Small intestine (tissue), 7 donors: Measurements from ENCODE around the gene SACM1L. TPM values are rescaled to one million over a fixed set of nuclear protein-coding genes. Genes with fewer than 3 reads are reported as not detected.
A peak's percentile ranks its signal among the peaks of the same experiment; 100 is the strongest.
"Not testable (repeated sequence)": the region's sequence is repeated elsewhere in the genome, so short reads cannot be mapped to it uniquely, and the experiment has no call there.

Source experiments
- DNase-seq, 2 donors: peaks; one replicate each; pipeline versions ENCODE4 v3.0.0 to v3.0.0-alpha.2; 2013
- FAIRE-seq: peaks from 2 replicates; lab custom pipeline; 2012; peaks lifted over from hg19 to GRCh38; lab: Jason Lieb, UNC
- H3K27ac ChIP-seq, 3 donors: one replicate each; pipeline ENCODE4 v1.5.1; 2013; ENCODE audit warnings: low read length in 2 of 3, mild to moderate bottlenecking in 2 of 3, control low read depth in 1 of 3, inconsistent platforms in 1 of 3, low read depth in 1 of 3, moderate library complexity in 1 of 3
- H3K27me3 ChIP-seq, 3 donors: one replicate each; pipeline ENCODE4 v1.6.1; 2013; ENCODE audit warnings: low read length in 3 of 3, inconsistent platforms in 1 of 3; ENCODE audit not compliant: control insufficient read depth in 3 of 3, insufficient read depth in 3 of 3
- H3K36me3 ChIP-seq, 3 donors: one replicate each; pipeline ENCODE4 v1.6.1; 2013; ENCODE audit warnings: low read length in 3 of 3, inconsistent platforms in 1 of 3, low read depth in 1 of 3, mild to moderate bottlenecking in 1 of 3, moderate library complexity in 1 of 3; ENCODE audit not compliant: control insufficient read depth in 3 of 3, insufficient read depth in 2 of 3
- H3K4me1 ChIP-seq, 3 donors: one replicate each; pipeline ENCODE4 v1.6.1; 2013; ENCODE audit warnings: low read length in 2 of 3, inconsistent platforms in 1 of 3, low read depth in 1 of 3, mild to moderate bottlenecking in 1 of 3, moderate library complexity in 1 of 3; ENCODE audit not compliant: control insufficient read depth in 3 of 3, insufficient read depth in 2 of 3
- H3K4me3 ChIP-seq, 3 donors: one replicate each; pipeline ENCODE4 v1.5.1; 2013; ENCODE audit warnings: low read length in 3 of 3, control low read depth in 1 of 3, inconsistent platforms in 1 of 3, low read depth in 1 of 3, mild to moderate bottlenecking in 1 of 3, moderate library complexity in 1 of 3
- H3K9me3 ChIP-seq, 2 donors: one replicate each; pipeline ENCODE4 v1.6.1; 2013; ENCODE audit warnings: low read depth in 1 of 2, low read length in 1 of 2; ENCODE audit not compliant: control insufficient read depth in 2 of 2, insufficient read depth in 1 of 2
- WGBS, 3 donors: extraction: QIAGEN DNeasy Blood & Tissue Kit; methylation state at CpG; one replicate each; pipeline ENCODE4 v1.1.7; 2013; 5-methylcytosine and 5-hydroxymethylcytosine counted together
- polyA plus RNA-seq, 4 donors: library from polyadenylated mRNA; stranded (reverse) in 3 of 4; unstranded in 1 of 4; fragments of 200-250 nt in 3 of 4; fragments of 120-200 nt in 1 of 4; gene quantifications; one replicate each; pipeline versions ENCODE4 v1.2.1 to v1.2.3, GENCODE V29; 2013
- donor health status: healthy with polysubstance abuse.
- donor health status: control.
- donor health status: control.
- donor health status: Bipolar disorder and iron deficiency.
- donor health status: healthy.

The SACM1L gene
- polyA plus RNA-seq, 4 donors: 18.4 to 83.3 (median 30.7) TPM

GRCh38 chr3:45756055-45756454, 66.9 kb downstream of the SACM1L start:
- WGBS, 3 donors: 68 to 85% (median 82%) methylated on average over 6 of the region's 6 CpGs
- DNase-seq: no peak
- peaks cover 0 to 3% (median 0%) of the 10 kb centered on the region in 3 donors for H3K4me1 ChIP-seq

GRCh38 chr3:45757141-45757540, 67.9 kb downstream of the SACM1L start:
- not testable (repeated sequence) for H3K27ac ChIP-seq, H3K9me3 ChIP-seq, FAIRE-seq, H3K4me1 ChIP-seq, H3K4me3 ChIP-seq, DNase-seq, H3K27me3 ChIP-seq
- 61 to 88% (median 85%) methylated on average over 7 of the region's 7 CpGs for WGBS, 3 donors
- H3K36me3 ChIP-seq: peaks cover 0 to 55% (median 2%) of the 10 kb centered on the region in 3 donors

More at GRCh38 chr3:45756055-45756454, 66.9 kb downstream of the SACM1L start:
- Histone ChIP-seq H3K36me3 (peaks cover 0 to 49% (median 2%) of the 10 kb centered on the region in 3 donors), H3K4me3 (no peak overlapping the region), H3K27me3 (no peaks in the 10 kb centered on the region), H3K9me3 (no peaks in the 10 kb centered on the region), H3K27ac (no peak overlapping the region)
- no peak for FAIRE-seq

- Histone ChIP-seq H3K27ac (no peak overlapping the region), H3K36me3 (peaks cover 0 to 63% (median 5%) of the 10 kb centered on the region in 3 donors), H3K4me1 (peaks cover 0 to 10% (median 2%) of the 10 kb centered on the region in 3 donors), H3K9me3 (no peaks in the 10 kb centered on the region), H3K27me3 (no peaks in the 10 kb centered on the region), H3K4me3 (no peak overlapping the region)
- 87 to 90% (median 88%) methylated on average over 16 of the region's 16 CpGs for WGBS, 3 donors
- FAIRE-seq (no peak), DNase-seq (no peak)
Measured at GRCh38 chr3:45758871-45759270, 69.7 kb downstream of the SACM1L start.

- 87 to 96% (median 96%) methylated on average over 12 of the region's 12 CpGs for WGBS, 3 donors
- Histone ChIP-seq H3K27ac (no peak overlapping the region), H3K27me3 (no peaks in the 10 kb centered on the region), H3K4me1 (peaks cover 0 to 10% (median 2%) of the 10 kb centered on the region in 3 donors), H3K4me3 (no peak overlapping the region), H3K9me3 (no peaks in the 10 kb centered on the region), H3K36me3 (peaks cover 0 to 66% (median 5%) of the 10 kb centered on the region in 3 donors)
- DNase-seq (no peak), FAIRE-seq (no peak)
Measured at GRCh38 chr3:45759851-45760250, 70.7 kb downstream of the SACM1L start.

- Histone ChIP-seq H3K4me1 (peaks cover 0 to 10% (median 2%) of the 10 kb centered on the region in 3 donors), H3K27me3 (no peaks in the 10 kb centered on the region), H3K27ac (no peak overlapping the region), H3K36me3 (peaks cover 0 to 73% (median 14%) of the 10 kb centered on the region in 3 donors), H3K9me3 (no peaks in the 10 kb centered on the region), H3K4me3 (no peak overlapping the region)
- 38 to 45% (median 41%) methylated on average over 14 of the region's 14 CpGs for WGBS, 3 donors
- DNase-seq (peak; percentile 64 to 72), FAIRE-seq (no peak)
Measured at GRCh38 chr3:45760878-45761711, 71.9 kb downstream of the SACM1L start.

GRCh38 chr3:45761831-45762230, 72.6 kb downstream of the SACM1L start:
- no peaks in the 10 kb centered on the region for H3K27me3 ChIP-seq
- no peak for FAIRE-seq
- peaks cover 0 to 76% (median 17%) of the 10 kb centered on the region in 3 donors for H3K36me3 ChIP-seq

GRCh38 chr3:45762647-45763302, 73.6 kb downstream of the SACM1L start:
- no peak for FAIRE-seq
- no peak for DNase-seq
- H3K36me3 ChIP-seq: peaks cover 0 to 73% (median 17%) of the 10 kb centered on the region in 3 donors
- peaks cover 0 to 7% (median 2%) of the 10 kb centered on the region in 3 donors for H3K4me1 ChIP-seq
- 88 to 91% (median 90%) methylated on average over 19 of the region's 19 CpGs for WGBS, 3 donors
- no peaks in the 10 kb centered on the region for H3K27me3 ChIP-seq
- no peak overlapping the region for H3K27ac ChIP-seq
- no peak overlapping the region for H3K4me3 ChIP-seq
- peaks cover 0 to 3% of the 10 kb centered on the region in 2 donors for H3K9me3 ChIP-seq

More at GRCh38 chr3:45761831-45762230, 72.6 kb downstream of the SACM1L start:
- WGBS, 3 donors: 88 to 89% (median 89%) methylated on average over 10 of the region's 10 CpGs
- Histone ChIP-seq H3K4me3 (no peak overlapping the region), H3K4me1 (peaks cover 0 to 7% (median 2%) of the 10 kb centered on the region in 3 donors), H3K27ac (no peak overlapping the region), H3K9me3 (no peaks in the 10 kb centered on the region)
- no peak for DNase-seq

- H3K9me3 ChIP-seq: peaks cover 0 to 3% of the 10 kb centered on the region in 2 donors
- no peak for DNase-seq
- no peaks in the 10 kb centered on the region for H3K27me3 ChIP-seq
- no peak for FAIRE-seq
- 92 to 96% (median 94%) methylated on average over 5 of the region's 5 CpGs for WGBS, 3 donors
- H3K36me3 ChIP-seq: peaks cover 0 to 69% (median 15%) of the 10 kb centered on the region in 3 donors
- no peak overlapping the region for H3K4me3 ChIP-seq
- H3K4me1 ChIP-seq: peaks cover 0 to 7% (median 2%) of the 10 kb centered on the region in 3 donors
- no peak overlapping the region for H3K27ac ChIP-seq
Measured at GRCh38 chr3:45763303-45763675, 74.1 kb downstream of the SACM1L start.
